Trophoblast cell (in vitro differentiated cells and primary cell): ENCODE measurements around the gene HUS1B.

Source experiments
- DNase-seq, 2 donors: peaks; one replicate each; pipeline ENCODE4 v3.0.0-alpha.2; 2016
- H2AFZ ChIP-seq: 2 replicates; pipeline ENCODE4 v1.6.1; 2013; ENCODE audit warnings: low read length, moderate library complexity, mild to moderate bottlenecking; ENCODE audit not compliant: insufficient read depth, poor library complexity
- H2AK5ac ChIP-seq: 2 replicates; pipeline ENCODE4 v1.6.1; 2013; ENCODE audit warnings: mild to moderate bottlenecking, low read length
- H2BK120ac ChIP-seq: 2 replicates; pipeline ENCODE4 v1.6.1; 2013; ENCODE audit warnings: low read length, mild to moderate bottlenecking, moderate library complexity; ENCODE audit not compliant: insufficient read depth, poor library complexity
- H2BK12ac ChIP-seq: 2 replicates; pipeline ENCODE4 v1.6.1; 2013; ENCODE audit warnings: mild to moderate bottlenecking, low read length, moderate library complexity
- H2BK5ac ChIP-seq: 2 replicates; pipeline ENCODE4 v1.6.1; 2013; ENCODE audit warnings: low read length, low read depth, moderate library complexity, mild to moderate bottlenecking; ENCODE audit not compliant: poor library complexity
- H3K14ac ChIP-seq: 2 replicates; pipeline ENCODE4 v1.6.1; 2013; ENCODE audit warnings: mild to moderate bottlenecking, low read length
- H3K18ac ChIP-seq: 2 replicates; pipeline ENCODE4 v1.6.1; 2013; ENCODE audit warnings: mild to moderate bottlenecking, low read length
- H3K23ac ChIP-seq: 2 replicates; pipeline ENCODE4 v1.6.1; 2013; ENCODE audit warnings: low read length
- H3K27ac ChIP-seq: 2 replicates; pipeline ENCODE4 v1.5.1; 2013; ENCODE audit warnings: low read depth, mild to moderate bottlenecking, inconsistent platforms, low read length, moderate library complexity
- H3K27me3 ChIP-seq: 2 replicates; pipeline ENCODE4 v1.6.1; 2013; ENCODE audit warnings: inconsistent platforms, mild to moderate bottlenecking, low read length, moderate library complexity; ENCODE audit not compliant: insufficient read depth
- H3K36me3 ChIP-seq, 2 experiments: 1 replicate in 1 of 2; 2 replicates in 1 of 2; pipeline ENCODE4 v1.6.1; 2013; ENCODE audit warnings: low read length in 2 of 2, mild to moderate bottlenecking in 2 of 2, moderate library complexity in 1 of 2; ENCODE audit not compliant: insufficient read depth in 2 of 2, control insufficient read depth in 1 of 2
- H3K4ac ChIP-seq: 2 replicates; pipeline ENCODE4 v1.6.1; 2013; ENCODE audit warnings: low read depth, mild to moderate bottlenecking, low read length, moderate library complexity
- H3K4me1 ChIP-seq, 2 experiments: 1 replicate in 1 of 2; 2 replicates in 1 of 2; pipeline ENCODE4 v1.6.1; 2013; ENCODE audit warnings: low read length in 2 of 2, mild to moderate bottlenecking in 2 of 2, moderate library complexity in 1 of 2; ENCODE audit not compliant: insufficient read depth in 2 of 2, control insufficient read depth in 1 of 2
- H3K4me2 ChIP-seq: 2 replicates; pipeline ENCODE4 v1.6.1; 2013; ENCODE audit warnings: inconsistent platforms, mild to moderate bottlenecking, low read length, moderate library complexity
- H3K4me3 ChIP-seq: 2 replicates; pipeline ENCODE4 v1.5.1; 2013; ENCODE audit warnings: mild to moderate bottlenecking, low read depth, low read length, inconsistent platforms
- H3K79me1 ChIP-seq: one replicate; pipeline ENCODE4 v1.6.1; 2013; ENCODE audit warnings: low read length
- H3K79me2 ChIP-seq: 2 replicates; pipeline ENCODE4 v1.6.1; 2013; ENCODE audit warnings: low read length, mild to moderate bottlenecking; ENCODE audit not compliant: control insufficient read depth, insufficient read depth, poor library complexity
- H3K9ac ChIP-seq: 2 replicates; pipeline ENCODE4 v1.6.1; 2013; ENCODE audit warnings: mild to moderate bottlenecking, low read length
- H3K9me3 ChIP-seq: 2 replicates; pipeline ENCODE4 v1.6.1; 2013; ENCODE audit warnings: low read depth, mild to moderate bottlenecking, control low read depth, inconsistent platforms, low read length; ENCODE audit not compliant: insufficient read depth
- H4K12ac ChIP-seq: 2 replicates; pipeline ENCODE4 v1.6.1; 2013; ENCODE audit warnings: low read depth, mild to moderate bottlenecking, low read length, moderate library complexity
- H4K8ac ChIP-seq: 2 replicates; pipeline ENCODE4 v1.6.1; 2013; ENCODE audit warnings: low read depth, mild to moderate bottlenecking, low read length, moderate library complexity
- H4K91ac ChIP-seq: one replicate; pipeline ENCODE4 v1.6.1; 2013; ENCODE audit warnings: low read depth, mild to moderate bottlenecking, low read length, moderate library complexity
- WGBS: extraction: QIAGEN DNeasy Blood & Tissue Kit; methylation state at CpG from one replicate; pipeline ENCODE4 v1.1.7; 2013; ENCODE audit warnings: missing lambda C conversion rate; ENCODE audit not compliant: insufficient read length, insufficient coverage; ENCODE audit errors: extremely low coverage; 5-methylcytosine and 5-hydroxymethylcytosine counted together

HUS1B gene

DNA sequence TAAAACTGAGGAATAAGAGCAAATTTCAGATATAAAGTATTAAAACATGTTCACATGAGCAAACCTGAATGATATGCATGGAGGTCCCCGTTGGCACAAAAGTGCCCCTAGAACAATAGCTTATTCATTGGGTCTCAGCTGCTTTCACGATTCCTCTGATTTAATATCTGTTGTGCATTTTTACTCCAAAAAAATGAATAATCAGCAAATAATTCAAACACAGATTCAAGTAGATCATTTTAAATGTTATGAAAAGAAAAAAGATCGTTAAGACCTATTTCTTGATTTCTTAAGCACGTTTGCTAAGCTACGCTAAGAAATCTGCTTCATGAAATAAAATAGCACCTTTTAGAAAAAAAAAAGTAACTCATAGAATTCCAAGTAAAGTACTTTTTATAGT lies 21.7 kb downstream of the HUS1B start:
- no peak overlapping the region for H2BK120ac ChIP-seq
- WGBS: no CpG with 5 or more reads among the region's 5 CpGs
- no peaks in the 10 kb centered on the region for H3K79me1 ChIP-seq
- no peak overlapping the region for H3K4ac ChIP-seq
- no peak overlapping the region for H2BK5ac ChIP-seq
- no peaks in the 10 kb centered on the region for H3K79me2 ChIP-seq
- H3K27me3 ChIP-seq: no peaks in the 10 kb centered on the region
- H3K23ac ChIP-seq: no peak overlapping the region
- no peak overlapping the region for H2AK5ac ChIP-seq
- H3K9ac ChIP-seq: no peak overlapping the region
- no peak overlapping the region for H2AFZ ChIP-seq
- no peaks in the 10 kb centered on the region for H3K4me1 ChIP-seq
- no peak overlapping the region for H2BK12ac ChIP-seq
- H3K27ac ChIP-seq: no peak overlapping the region
- no peak for DNase-seq
- H3K14ac ChIP-seq: no peak overlapping the region
- no peak overlapping the region for H3K18ac ChIP-seq
- no peak overlapping the region for H4K12ac ChIP-seq
- H3K36me3 ChIP-seq: no peaks in the 10 kb centered on the region
- no peak overlapping the region for H3K4me3 ChIP-seq
- H3K4me2 ChIP-seq: no peak overlapping the region
- no peaks in the 10 kb centered on the region for H3K9me3 ChIP-seq
- H4K8ac ChIP-seq: no peak overlapping the region
- H4K91ac ChIP-seq: no peak overlapping the region

DNA sequence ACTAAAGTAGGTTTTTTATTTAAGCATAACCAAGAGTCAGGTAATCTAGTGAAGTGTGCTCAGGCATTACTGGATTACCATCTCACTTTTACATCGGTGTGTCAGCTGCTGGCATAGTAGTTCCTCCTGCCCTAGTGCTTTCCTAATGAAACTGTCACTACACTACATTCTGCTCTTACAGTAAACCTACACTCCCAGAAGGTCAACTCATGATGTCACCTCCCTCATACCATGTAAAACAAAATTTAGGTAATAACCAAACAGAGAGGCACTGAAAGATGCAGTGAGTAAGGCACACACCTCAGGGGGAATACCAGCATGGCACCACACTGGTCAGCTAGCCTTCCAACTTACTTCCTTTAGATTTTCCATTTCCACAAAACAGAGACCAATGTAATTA lies 23.3 kb downstream of the HUS1B start:
- no peaks in the 10 kb centered on the region for H3K36me3 ChIP-seq
- H3K79me1 ChIP-seq: no peaks in the 10 kb centered on the region
- H4K8ac ChIP-seq: no peak overlapping the region
- no peak overlapping the region for H3K23ac ChIP-seq
- H2AK5ac ChIP-seq: no peak overlapping the region
- no peak overlapping the region for H3K27ac ChIP-seq
- H2BK12ac ChIP-seq: no peak overlapping the region
- no peak for DNase-seq
- no peak overlapping the region for H3K9ac ChIP-seq
- no peak overlapping the region for H2BK5ac ChIP-seq
- H2AFZ ChIP-seq: no peak overlapping the region
- no peaks in the 10 kb centered on the region for H3K9me3 ChIP-seq
- no peaks in the 10 kb centered on the region for H3K79me2 ChIP-seq
- H4K91ac ChIP-seq: no peak overlapping the region
- no peaks in the 10 kb centered on the region for H3K27me3 ChIP-seq
- H3K4me2 ChIP-seq: no peak overlapping the region
- no peak overlapping the region for H3K4ac ChIP-seq
- no peak overlapping the region for H3K18ac ChIP-seq
- no peak overlapping the region for H3K14ac ChIP-seq
- no peaks in the 10 kb centered on the region for H3K4me1 ChIP-seq
- H3K4me3 ChIP-seq: no peak overlapping the region
- H4K12ac ChIP-seq: no peak overlapping the region
- H2BK120ac ChIP-seq: no peak overlapping the region
- no CpG with 5 or more reads among the region's 1 CpG for WGBS

DNA sequence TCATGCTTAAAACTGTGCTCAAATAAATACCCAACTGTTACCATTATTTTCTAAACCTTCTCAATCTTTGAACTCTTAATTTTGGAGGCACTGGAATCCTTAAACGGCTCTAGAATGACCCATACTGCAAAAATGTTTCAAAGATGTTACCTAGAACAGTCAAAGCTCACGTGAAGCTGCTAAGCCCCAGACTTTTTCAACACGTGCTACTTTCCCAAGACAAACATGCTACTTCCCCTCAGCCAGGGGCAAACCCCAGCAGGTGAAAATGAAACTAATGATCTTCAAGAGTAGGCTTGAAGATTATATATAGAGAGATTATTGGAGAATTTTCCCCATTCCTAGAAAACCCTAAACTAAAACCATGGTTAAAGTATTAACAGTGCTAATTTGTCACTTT lies 28.1 kb downstream of the HUS1B start:
- Histone ChIP-seq H3K27ac (no peak overlapping the region), H3K4ac (no peak overlapping the region), H2AFZ (no peak overlapping the region), H3K18ac (no peak overlapping the region), H2BK120ac (no peak overlapping the region), H4K8ac (no peak overlapping the region), H3K14ac (no peak overlapping the region), H4K12ac (no peak overlapping the region), H4K91ac (no peak overlapping the region), H3K36me3 (no peaks in the 10 kb centered on the region), H3K4me3 (no peak overlapping the region), H3K9me3 (no peaks in the 10 kb centered on the region), H3K79me1 (no peaks in the 10 kb centered on the region), H3K23ac (no peak overlapping the region), H3K9ac (no peak overlapping the region), H2AK5ac (no peak overlapping the region), H3K4me2 (no peak overlapping the region), H3K27me3 (no peaks in the 10 kb centered on the region), H2BK5ac (no peak overlapping the region), H2BK12ac (no peak overlapping the region), H3K4me1 (no peaks in the 10 kb centered on the region), H3K79me2 (no peaks in the 10 kb centered on the region)
- WGBS: no CpG with 5 or more reads among the region's 3 CpGs
- DNase-seq: no peak

DNA sequence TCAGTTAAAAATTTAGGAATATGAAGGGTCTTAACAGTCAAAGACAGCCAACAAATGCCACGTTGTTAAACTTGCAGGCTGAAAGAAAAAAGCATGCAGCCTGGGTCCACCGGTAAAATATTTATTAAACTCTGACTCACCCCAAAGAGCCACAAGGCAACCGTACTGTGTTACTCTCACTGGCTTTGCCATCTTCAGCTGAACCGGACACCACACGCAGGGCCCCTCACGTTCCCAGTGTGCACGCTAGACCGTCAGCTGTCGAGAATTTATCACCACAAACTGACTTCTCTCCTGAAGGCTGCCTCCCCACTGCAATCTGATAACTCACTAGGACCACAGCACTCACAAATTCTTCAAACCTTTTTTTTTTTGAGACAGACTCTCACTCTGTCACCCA lies 30.7 kb downstream of the HUS1B start:
- no peak overlapping the region for H3K9ac ChIP-seq
- no peak overlapping the region for H4K8ac ChIP-seq
- no peak overlapping the region for H2BK12ac ChIP-seq
- no peak overlapping the region for H3K14ac ChIP-seq
- H2BK120ac ChIP-seq: no peak overlapping the region
- H3K36me3 ChIP-seq: peaks cover 0 to 2% of the 10 kb centered on the region in 2 experiments
- H3K4me1 ChIP-seq: no peaks in the 10 kb centered on the region
- no peak overlapping the region for H4K91ac ChIP-seq
- no peak overlapping the region for H2AFZ ChIP-seq
- no CpG with 5 or more reads among the region's 9 CpGs for WGBS
- H3K27ac ChIP-seq: no peak overlapping the region
- H3K9me3 ChIP-seq: no peaks in the 10 kb centered on the region
- H3K27me3 ChIP-seq: no peaks in the 10 kb centered on the region
- no peak for DNase-seq
- H2BK5ac ChIP-seq: no peak overlapping the region
- no peak overlapping the region for H3K23ac ChIP-seq
- H3K18ac ChIP-seq: no peak overlapping the region
- H3K4me2 ChIP-seq: no peak overlapping the region
- no peaks in the 10 kb centered on the region for H3K79me1 ChIP-seq
- H3K4ac ChIP-seq: no peak overlapping the region
- H3K79me2 ChIP-seq: no peaks in the 10 kb centered on the region
- H2AK5ac ChIP-seq: no peak overlapping the region
- H4K12ac ChIP-seq: no peak overlapping the region
- no peak overlapping the region for H3K4me3 ChIP-seq
